H9 (cell line): Measurements from ENCODE around the gene APOBEC3G. TPM values are rescaled to one million over a fixed set of nuclear protein-coding genes. Genes with fewer than 3 reads are reported as not detected.

ENCODE experiments used
- DNase-seq: peaks from one replicate; pipeline ENCODE4 v3.0.0-alpha.2; 2017
- H2AFZ ChIP-seq: one replicate; pipeline ENCODE4 v1.6.1; 2013; ENCODE audit warnings: mild to moderate bottlenecking, low read length, control low read depth, moderate library complexity
- H2AK5ac ChIP-seq: 2 replicates; pipeline ENCODE4 v1.6.1; 2013; ENCODE audit warnings: low read length, control low read depth, mixed read lengths; ENCODE audit not compliant: insufficient read length
- H2BK120ac ChIP-seq: one replicate; pipeline ENCODE4 v1.6.1; 2013; ENCODE audit warnings: low read depth, mild to moderate bottlenecking, low read length, control low read depth, inconsistent platforms; ENCODE audit not compliant: poor library complexity, severe bottlenecking
- H2BK12ac ChIP-seq: 2 replicates; pipeline ENCODE4 v1.6.1; 2013; ENCODE audit warnings: low read length, control low read depth, mixed read lengths, low read depth; ENCODE audit not compliant: insufficient read length
- H2BK15ac ChIP-seq: 2 replicates; pipeline ENCODE4 v1.6.1; 2013; ENCODE audit warnings: low read depth, low read length, control low read depth
- H2BK20ac ChIP-seq: one replicate; pipeline ENCODE4 v1.6.1; 2013; ENCODE audit warnings: low read depth, mild to moderate bottlenecking, low read length, control low read depth, inconsistent platforms; ENCODE audit not compliant: poor library complexity, severe bottlenecking
- H2BK5ac ChIP-seq: 2 replicates; pipeline ENCODE4 v1.6.1; 2013; ENCODE audit warnings: low read length, control low read depth, mixed read lengths; ENCODE audit not compliant: insufficient read length
- H3K14ac ChIP-seq: 2 replicates; pipeline ENCODE4 v1.6.1; 2013; ENCODE audit warnings: low read length, control low read depth; ENCODE audit not compliant: insufficient read depth
- H3K18ac ChIP-seq: 2 replicates; pipeline ENCODE4 v1.6.1; 2013; ENCODE audit warnings: low read depth, mild to moderate bottlenecking, mixed read lengths, low read length, control low read depth; ENCODE audit not compliant: insufficient read length
- H3K23ac ChIP-seq: 2 replicates; pipeline ENCODE4 v1.6.1; 2013; ENCODE audit warnings: low read length, control low read depth, mixed read lengths, low read depth; ENCODE audit not compliant: insufficient read length
- H3K23me2 ChIP-seq: 2 replicates; pipeline ENCODE4 v1.6.1; 2013; ENCODE audit warnings: low read depth, mild to moderate bottlenecking, mixed read lengths, low read length, control low read depth; ENCODE audit not compliant: insufficient read length, poor library complexity, severe bottlenecking
- H3K27ac ChIP-seq: 2 replicates; pipeline ENCODE4 v1.5.1; 2013; ENCODE audit warnings: low read length, control low read depth, mixed read lengths, low read depth; ENCODE audit not compliant: insufficient read length
- H3K27me3 ChIP-seq: 2 replicates; pipeline ENCODE4 v1.6.1; 2013; ENCODE audit warnings: low read length, control low read depth, inconsistent platforms; ENCODE audit not compliant: insufficient read depth
- H3K4ac ChIP-seq: 2 replicates; pipeline ENCODE4 v1.6.1; 2013; ENCODE audit warnings: low read depth, mild to moderate bottlenecking, control low read depth, inconsistent platforms, low read length, moderate library complexity
- H3K4me1 ChIP-seq: 2 replicates; pipeline ENCODE4 v1.6.1; 2013; ENCODE audit warnings: low read length, control low read depth, inconsistent platforms; ENCODE audit not compliant: insufficient read depth
- H3K4me2 ChIP-seq: 2 replicates; pipeline ENCODE4 v1.6.1; 2013; ENCODE audit warnings: low read length, control low read depth, mixed read lengths; ENCODE audit not compliant: insufficient read length, insufficient read depth
- H3K56ac ChIP-seq: 2 replicates; pipeline ENCODE4 v1.6.1; 2013; ENCODE audit warnings: low read depth, mild to moderate bottlenecking, mixed read lengths, low read length, control low read depth; ENCODE audit not compliant: insufficient read length
- H3K79me1 ChIP-seq: 2 replicates; pipeline ENCODE4 v1.6.1; 2013; ENCODE audit warnings: low read depth, mild to moderate bottlenecking, moderate library complexity, low read length, control low read depth, inconsistent platforms; ENCODE audit not compliant: insufficient read depth, poor library complexity, severe bottlenecking
- H3K79me2 ChIP-seq: 2 replicates; pipeline ENCODE4 v1.6.1; 2013; ENCODE audit warnings: low read length, control low read depth, inconsistent platforms; ENCODE audit not compliant: insufficient read depth
- H3K9ac ChIP-seq: 2 replicates; pipeline ENCODE4 v1.6.1; 2013; ENCODE audit warnings: low read length, control low read depth, mixed read lengths; ENCODE audit not compliant: insufficient read length; ENCODE audit errors: extremely low read depth
- H3K9me3 ChIP-seq: one replicate; pipeline ENCODE4 v1.6.1; 2013; ENCODE audit warnings: low read depth, low read length, inconsistent platforms; ENCODE audit not compliant: control insufficient read depth
- H3T11ph ChIP-seq: one replicate; pipeline ENCODE4 v1.6.1; 2013; ENCODE audit warnings: mild to moderate bottlenecking, low read length, control low read depth, inconsistent platforms
- H4K20me1 ChIP-seq: one replicate; pipeline ENCODE4 v1.6.1; 2013; ENCODE audit not compliant: control insufficient read depth, insufficient read length, insufficient read depth
- H4K5ac ChIP-seq: 2 replicates; pipeline ENCODE4 v1.6.1; 2013; ENCODE audit warnings: low read depth, mild to moderate bottlenecking, mixed read lengths, low read length, control low read depth; ENCODE audit not compliant: insufficient read length
- H4K8ac ChIP-seq: replicated peaks from 2 replicates; pipeline ENCODE4 v1.6.1; 2013; ENCODE audit warnings: low read length, control low read depth, mixed read lengths, low read depth; ENCODE audit not compliant: insufficient read length
- H4K91ac ChIP-seq: 2 replicates; pipeline ENCODE4 v1.6.1; 2013; ENCODE audit warnings: low read depth, mild to moderate bottlenecking, moderate library complexity, mixed read lengths, low read length, control low read depth; ENCODE audit not compliant: insufficient read length
- H3K27ac Mint-ChIP-seq, 3 experiments: 2 replicates in 2 of 3; 3 replicates in 1 of 3; pipeline ENCODE4 v1.8.0; 2020 to 2021; ENCODE audit warnings: mixed read lengths in 3 of 3, mild to moderate bottlenecking in 1 of 3, moderate library complexity in 1 of 3
- H3K27me3 Mint-ChIP-seq: 2 replicates; pipeline ENCODE4 v1.8.0; 2021; ENCODE audit warnings: low read depth, mild to moderate bottlenecking, moderate library complexity, mixed read lengths
- H3K36me3 Mint-ChIP-seq, 3 experiments: 2 replicates in 2 of 3; 3 replicates in 1 of 3; pipeline ENCODE4 v1.8.0; 2020 to 2021; ENCODE audit warnings: low read depth in 3 of 3, mixed read lengths in 3 of 3; ENCODE audit not compliant: insufficient read depth in 1 of 3
- H3K4me1 Mint-ChIP-seq, 2 experiments: 2 replicates each; pipeline ENCODE4 v1.8.0; 2020; ENCODE audit warnings: mixed read lengths in 2 of 2
- H3K4me3 Mint-ChIP-seq, 2 experiments: 2 replicates in 1 of 2; 3 replicates in 1 of 2; pipeline ENCODE4 v1.8.0; 2020 to 2021; ENCODE audit warnings: mild to moderate bottlenecking in 2 of 2, mixed read lengths in 2 of 2, moderate library complexity in 1 of 2
- H3K9me3 Mint-ChIP-seq, 2 experiments: 2 replicates in 1 of 2; 3 replicates in 1 of 2; pipeline ENCODE4 v1.8.0; 2020; ENCODE audit warnings: mild to moderate bottlenecking in 2 of 2, mixed read lengths in 2 of 2, moderate library complexity in 1 of 2
- WGBS: extraction: QIAGEN DNeasy Blood & Tissue Kit; methylation state at CpG from one replicate; pipeline ENCODE4 v1.1.7; 2013; ENCODE audit warnings: missing lambda C conversion rate, low lambda C conversion rate, mixed read lengths; ENCODE audit not compliant: insufficient read length; ENCODE audit errors: extremely low coverage; 5-methylcytosine and 5-hydroxymethylcytosine counted together
- total RNA-seq: library from RNA; stranded (reverse); gene quantifications from 2 replicates; pipeline ENCODE4 v1.2.1, GENCODE V29; 2021
- TF ChIP-seq, protein P1 (sequence below): fragments of 200-600 bp; sonication (generic); conservative IDR thresholded peaks from 3 replicates; pipeline ENCODE4 v1.8.0; 2021; ENCODE audit warnings: antibody characterized with exemption, mild to moderate bottlenecking

APOBEC3G gene
- total RNA-seq, 1 experiment from 2014 or later: 2.4 TPM

DNA sequence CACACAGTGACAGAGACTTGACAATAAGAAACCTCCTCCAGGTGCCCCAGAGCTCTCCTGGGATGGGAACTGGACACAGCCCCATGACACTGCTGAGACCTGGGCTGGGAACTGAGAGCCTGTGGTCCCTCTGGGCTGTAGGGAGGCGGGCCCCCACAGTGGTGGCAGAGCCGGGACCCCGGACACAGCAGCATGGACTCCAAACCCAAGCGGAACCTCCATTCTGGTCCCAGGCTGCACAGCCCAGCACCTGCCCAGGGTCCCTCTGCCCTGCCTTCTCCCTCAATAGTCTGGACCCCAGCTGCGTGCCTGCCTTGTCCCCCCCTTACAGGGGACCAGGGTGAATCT, 11.6 kb downstream of the APOBEC3G start:
- Histone ChIP-seq H3K18ac (no peak overlapping the region), H2AFZ (no peak overlapping the region), H3K4me2 (no peak overlapping the region), H4K91ac (no peak overlapping the region), H3K27ac (no peak overlapping the region), H4K8ac (no peak overlapping the region), H3K14ac (no peak overlapping the region), H3K23me2 (no peaks in the 10 kb centered on the region), H3K79me2 (0 out of 2 replicates have a peak, but pooled peaks cover 2% of the 10 kb centered on the region), H2BK5ac (no peak overlapping the region), H3K9ac (no peak overlapping the region), H4K20me1 (peaks cover 2% of the 10 kb centered on the region), H3K9me3 (no peaks in the 10 kb centered on the region), H3K27me3 (no peaks in the 10 kb centered on the region), H3K23ac (no peak overlapping the region), H2BK120ac (no peak overlapping the region), H3K56ac (no peak overlapping the region), H2BK12ac (no peak overlapping the region), H2BK15ac (peak overlapping the region; percentile 0; the same call in 1 of the 2 replicates), H2AK5ac (no peak overlapping the region), H2BK20ac (no peak overlapping the region), H3T11ph (no peak overlapping the region), H3K4me1 (peaks cover 4% of the 10 kb centered on the region; the same call in 1 of the 2 replicates), H3K79me1 (no peaks in the 10 kb centered on the region), H4K5ac (no peak overlapping the region), H3K4ac (no peak overlapping the region; the same call in 1 of the 2 replicates)
- Mint-ChIP-seq H3K4me3 (peak overlapping the region in 1 of 2 experiments; percentile 14; a peak in 3 of 5 replicates), H3K9me3 (no peaks in the 10 kb centered on the region; a peak in 1 of 5 replicates), H3K27ac (peak overlapping the region in 1 of 3 experiments; percentile 9; a peak in 1 of 7 replicates), H3K36me3 (no peaks in the 10 kb centered on the region), H3K4me1 (peaks cover 7 to 21% of the 10 kb centered on the region in 2 experiments), H3K27me3 (peaks cover 13% of the 10 kb centered on the region)
- DNase-seq: no peak
- WGBS: no CpG with 5 or more reads among the region's 5 CpGs
- TF ChIP-seq, protein P1, sequence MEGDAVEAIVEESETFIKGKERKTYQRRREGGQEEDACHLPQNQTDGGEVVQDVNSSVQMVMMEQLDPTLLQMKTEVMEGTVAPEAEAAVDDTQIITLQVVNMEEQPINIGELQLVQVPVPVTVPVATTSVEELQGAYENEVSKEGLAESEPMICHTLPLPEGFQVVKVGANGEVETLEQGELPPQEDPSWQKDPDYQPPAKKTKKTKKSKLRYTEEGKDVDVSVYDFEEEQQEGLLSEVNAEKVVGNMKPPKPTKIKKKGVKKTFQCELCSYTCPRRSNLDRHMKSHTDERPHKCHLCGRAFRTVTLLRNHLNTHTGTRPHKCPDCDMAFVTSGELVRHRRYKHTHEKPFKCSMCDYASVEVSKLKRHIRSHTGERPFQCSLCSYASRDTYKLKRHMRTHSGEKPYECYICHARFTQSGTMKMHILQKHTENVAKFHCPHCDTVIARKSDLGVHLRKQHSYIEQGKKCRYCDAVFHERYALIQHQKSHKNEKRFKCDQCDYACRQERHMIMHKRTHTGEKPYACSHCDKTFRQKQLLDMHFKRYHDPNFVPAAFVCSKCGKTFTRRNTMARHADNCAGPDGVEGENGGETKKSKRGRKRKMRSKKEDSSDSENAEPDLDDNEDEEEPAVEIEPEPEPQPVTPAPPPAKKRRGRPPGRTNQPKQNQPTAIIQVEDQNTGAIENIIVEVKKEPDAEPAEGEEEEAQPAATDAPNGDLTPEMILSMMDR: no peak
